ENCODE measurements around the gene PIK3R3. TPM values are rescaled to one million over a fixed set of nuclear protein-coding genes. Genes with fewer than 3 reads are reported as not detected.

The PIK3R3 gene
- total RNA-seq, 1 experiment from 2014 or later = 1.6 TPM

GRCh38 chr1:46011121-46011695, 121.2 kb downstream of the PIK3R3 start (continued):
- TF ChIP-seq CTCF (IDR thresholded peaks at IDR 0.05 in 2 of 3, conservative IDR thresholded peaks at IDR 0.05 in 1 of 3; ENCODE audit: borderline replicate concordance in 1 of 3, insufficient read depth in 1 of 3, low read depth in 2 of 3, low read length in 2 of 3) = no peak

- Histone ChIP-seq H3K9me2 (ENCODE audit: insufficient read depth) (no peaks in the 10 kb centered on the region), H3K79me2 (ENCODE audit: insufficient read depth, low read length) (no peaks in the 10 kb centered on the region), H4K20me1 (ENCODE audit: insufficient read depth) (no peaks in the 10 kb centered on the region), H3K9ac (ENCODE audit: low read length) (no peak overlapping the region), H3K36me3 (ENCODE audit: control insufficient read depth in 1 of 2, insufficient read depth in 2 of 2, low read length in 2 of 2) (peaks cover 19 to 22% of the 10 kb centered on the region in 2 experiments; a peak in 3 of 4 replicates), H3K9me3 (ENCODE audit: control insufficient read depth in 1 of 2, insufficient read depth in 1 of 2, low read depth in 1 of 2, low read length in 2 of 2) (no peaks in the 10 kb centered on the region), H2AFZ (ENCODE audit: low read depth, low read length, poor library complexity, severe bottlenecking) (no peak overlapping the region), H3K27me3 (ENCODE audit: insufficient read depth, low read length) (no peaks in the 10 kb centered on the region), H3K4me2 (ENCODE audit: low read length) (no peak overlapping the region), H3K4me1 (ENCODE audit: control insufficient read depth in 1 of 2, insufficient read depth in 2 of 2, low read length in 2 of 2) (no peaks in the 10 kb centered on the region), H3K4me3 (replicated peaks in 1 of 2; ENCODE audit: low read depth in 1 of 2, low read length in 2 of 2) (no peak overlapping the region), H3K27ac (ENCODE audit: low read depth, low read length) (no peak overlapping the region)
- no TSS peak for BruUV-seq (replicated peaks)
- ATAC-seq (no peak), DNase-seq (ENCODE audit: low read depth, low spot score) (no peak)
- RAD21 ChIA-PET (ENCODE audit: low non-redundant PET in 1 of 2, low total read pairs in 2 of 2, uncharacterized antibody in 2 of 2, unreplicated experiment in 2 of 2) = no interaction called here
- intact Hi-C loops (cut with micrococcal nuclease) = no loop called here
- CTCF ChIA-PET = no interaction called here
- POLR2A ChIA-PET = no interaction called here
- TF ChIP-seq EGR1 (IDR thresholded peaks at IDR 0.05; ENCODE audit: low read depth) = no peak
- TF ChIP-seq JUND (IDR thresholded peaks at IDR 0.05) = no peak
- no peak for TF ChIP-seq CBX3 (IDR thresholded peaks at IDR 0.05; ENCODE audit: low read depth)
- no peak for TF ChIP-seq TCF7L2 (IDR thresholded peaks at IDR 0.05; ENCODE audit: borderline replicate concordance, extremely low read depth, insufficient read depth, insufficient read length)
- TF ChIP-seq REST (IDR thresholded peaks at IDR 0.05; ENCODE audit: low read depth) = no peak
- TF ChIP-seq CTCF (IDR thresholded peaks at IDR 0.05 in 2 of 3, conservative IDR thresholded peaks at IDR 0.05 in 1 of 3; ENCODE audit: borderline replicate concordance in 1 of 3, insufficient read depth in 1 of 3, low read depth in 2 of 3, low read length in 2 of 3) = no peak
- no peak for TF ChIP-seq YY1 (IDR thresholded peaks at IDR 0.05; ENCODE audit: extremely low read depth, insufficient replicate concordance, low read depth, low read length)
- TF ChIP-seq SP1 (IDR thresholded peaks at IDR 0.05; ENCODE audit: low read depth) = no peak
- no peak for TF ChIP-seq FOSL1 (IDR thresholded peaks at IDR 0.05; ENCODE audit: low read depth)
- TF ChIP-seq ATF3 (IDR thresholded peaks at IDR 0.05) = no peak
- TF ChIP-seq EZH2 (IDR thresholded peaks at IDR 0.05) = no peak
- no peak for TF ChIP-seq ZFX (IDR thresholded peaks at IDR 0.05)
- TF ChIP-seq SRF (IDR thresholded peaks at IDR 0.05; ENCODE audit: low read depth) = no peak
- no peak for TF ChIP-seq POLR2AphosphoS5 (IDR thresholded peaks at IDR 0.05; ENCODE audit: low read depth, low read length)
- no peak for TF ChIP-seq RAD21 (IDR thresholded peaks at IDR 0.05; ENCODE audit: low read depth)
- no peak for TF ChIP-seq POLR2A (IDR thresholded peaks at IDR 0.05; ENCODE audit: borderline replicate concordance, extremely low read depth, insufficient read depth, insufficient read length)
- no peak for TF ChIP-seq SIN3A (IDR thresholded peaks at IDR 0.05; ENCODE audit: low read depth)
- no peak for TF ChIP-seq EZH2phosphoT487 (IDR thresholded peaks at IDR 0.05; ENCODE audit: borderline replicate concordance)
- TF ChIP-seq ZNF274 (IDR thresholded peaks at IDR 0.05; ENCODE audit: low read depth, low read length) = no peak
These were observed 121.8 kb downstream of the PIK3R3 start for GRCh38 chr1:46010611-46011010.
